ENCODE data around the gene IL13RA2.
A peak's percentile ranks its signal among the peaks of the same experiment; 100 is the strongest.

IL13RA2 gene

GRCh38 chrX:115023139-115023538 is 5.7 kb upstream of the IL13RA2 start:
- WGBS: 0% methylated on average over 1 of the region's 2 CpGs
- H2BK12ac ChIP-seq (ENCODE audit: low read length in 2 of 2): no peak overlapping the region
- H3K79me1 ChIP-seq (replicated peaks; ENCODE audit: low read length, poor library complexity, severe bottlenecking): no peaks in the 10 kb centered on the region
- H3K4me2 ChIP-seq (ENCODE audit: low read length, poor library complexity, severe bottlenecking): no peak overlapping the region
- no peak overlapping the region for H2AK5ac ChIP-seq (ENCODE audit: low read length, severe bottlenecking)
- no peak overlapping the region for H3K14ac ChIP-seq (ENCODE audit: low read length in 2 of 2)
- no peaks in the 10 kb centered on the region for H3K4me1 ChIP-seq (ENCODE audit: control insufficient read depth, insufficient read depth, low read depth, low read length)
- H3K4ac ChIP-seq (ENCODE audit: low read depth in 1 of 2, low read length in 2 of 2): no peak overlapping the region
- H3K23ac ChIP-seq (ENCODE audit: low read length in 2 of 2): no peak overlapping the region
- DNase-seq: peak; percentile 69
- H3K27ac ChIP-seq (ENCODE audit: low read length, poor library complexity, severe bottlenecking): peak overlapping the region; percentile 54
- H3K36me3 ChIP-seq (ENCODE audit: control insufficient read depth in 1 of 2, insufficient read depth in 2 of 2, low read depth in 1 of 2, low read length in 2 of 2): no peaks in the 10 kb centered on the region
- no peak overlapping the region for H2BK15ac ChIP-seq (ENCODE audit: low read depth, poor library complexity, severe bottlenecking)
- no peak overlapping the region for H4K8ac ChIP-seq (ENCODE audit: low read length)
- H3K27me3 ChIP-seq (ENCODE audit: control insufficient read depth in 1 of 2, insufficient read depth in 1 of 2, low read length in 2 of 2): no peaks in the 10 kb centered on the region
- H4K91ac ChIP-seq (ENCODE audit: low read length): no peak overlapping the region
- peak overlapping the region; percentile 50 for H3K9ac ChIP-seq (ENCODE audit: low read length)
- no peak overlapping the region for H3K4me3 ChIP-seq (ENCODE audit: insufficient read depth in 1 of 2, low read depth in 1 of 2, low read length in 2 of 2)
- H3K18ac ChIP-seq (ENCODE audit: low read depth in 1 of 2, low read length in 2 of 2): no peak overlapping the region
- H2BK120ac ChIP-seq (ENCODE audit: low read depth, low read length): no peak overlapping the region
- H2AFZ ChIP-seq (ENCODE audit: low read depth, low read length): no peak overlapping the region
- no peak overlapping the region for H2BK5ac ChIP-seq (ENCODE audit: low read depth, low read length, poor library complexity, severe bottlenecking)
- H3K9me3 ChIP-seq (ENCODE audit: control insufficient read depth, low read length): no peaks in the 10 kb centered on the region

GRCh38 chrX:115021121-115021520 is 3.7 kb upstream of the IL13RA2 start:
- H3K27ac ChIP-seq (ENCODE audit: low read length, poor library complexity, severe bottlenecking): no peak overlapping the region
- no peak overlapping the region for H2BK5ac ChIP-seq (ENCODE audit: low read depth, low read length, poor library complexity, severe bottlenecking)
- no peak overlapping the region for H2BK15ac ChIP-seq (ENCODE audit: low read depth, poor library complexity, severe bottlenecking)
- no peak overlapping the region for H3K18ac ChIP-seq (ENCODE audit: low read depth in 1 of 2, low read length in 2 of 2)
- WGBS: 95% methylated on average over 4 of the region's 5 CpGs
- no peaks in the 10 kb centered on the region for H3K9me3 ChIP-seq (ENCODE audit: control insufficient read depth, low read length)
- no peak overlapping the region for H2BK120ac ChIP-seq (ENCODE audit: low read depth, low read length)
- H4K91ac ChIP-seq (ENCODE audit: low read length): no peak overlapping the region
- peak overlapping the region; percentile 84 for H3K9ac ChIP-seq (ENCODE audit: low read length)
- no peaks in the 10 kb centered on the region for H3K4me1 ChIP-seq (ENCODE audit: control insufficient read depth, insufficient read depth, low read depth, low read length)
- H2BK12ac ChIP-seq (ENCODE audit: low read length in 2 of 2): no peak overlapping the region
- H3K4ac ChIP-seq (ENCODE audit: low read depth in 1 of 2, low read length in 2 of 2): no peak overlapping the region
- no peak overlapping the region for H2AFZ ChIP-seq (ENCODE audit: low read depth, low read length)
- no peaks in the 10 kb centered on the region for H3K27me3 ChIP-seq (ENCODE audit: control insufficient read depth in 1 of 2, insufficient read depth in 1 of 2, low read length in 2 of 2)
- H3K79me1 ChIP-seq (replicated peaks; ENCODE audit: low read length, poor library complexity, severe bottlenecking): no peaks in the 10 kb centered on the region
- H2AK5ac ChIP-seq (ENCODE audit: low read length, severe bottlenecking): no peak overlapping the region
- no peak for DNase-seq
- no peak overlapping the region for H4K8ac ChIP-seq (ENCODE audit: low read length)
- peaks cover 0 to 8% of the 10 kb centered on the region in 2 experiments for H3K36me3 ChIP-seq (ENCODE audit: control insufficient read depth in 1 of 2, insufficient read depth in 2 of 2, low read depth in 1 of 2, low read length in 2 of 2)
- H3K4me3 ChIP-seq (ENCODE audit: insufficient read depth in 1 of 2, low read depth in 1 of 2, low read length in 2 of 2): no peak overlapping the region
- no peak overlapping the region for H3K14ac ChIP-seq (ENCODE audit: low read length in 2 of 2)
- H3K4me2 ChIP-seq (ENCODE audit: low read length, poor library complexity, severe bottlenecking): no peak overlapping the region
- H3K23ac ChIP-seq (ENCODE audit: low read length in 2 of 2): no peak overlapping the region

GRCh38 chrX:115018944-115019343 is 1.5 kb upstream of the IL13RA2 start:
- WGBS: 57% methylated on average over 2 of the region's 2 CpGs

GRCh38 chrX:115018040-115018647 is 728 bp upstream of the IL13RA2 start:
- Histone ChIP-seq H4K91ac (ENCODE audit: low read length) (no peak overlapping the region), H3K23ac (ENCODE audit: low read length in 2 of 2) (no peak overlapping the region)

More at GRCh38 chrX:115018944-115019343, 1.5 kb upstream of the IL13RA2 start:
- no peak overlapping the region for H3K23ac ChIP-seq (ENCODE audit: low read length in 2 of 2)
- peak overlapping the region; percentile 84 for H3K9ac ChIP-seq (ENCODE audit: low read length)
- H2BK5ac ChIP-seq (ENCODE audit: low read depth, low read length, poor library complexity, severe bottlenecking): no peak overlapping the region
- DNase-seq: no peak
- H3K14ac ChIP-seq (ENCODE audit: low read length in 2 of 2): no peak overlapping the region
- no peaks in the 10 kb centered on the region for H3K9me3 ChIP-seq (ENCODE audit: control insufficient read depth, low read length)
- no peaks in the 10 kb centered on the region for H3K27me3 ChIP-seq (ENCODE audit: control insufficient read depth in 1 of 2, insufficient read depth in 1 of 2, low read length in 2 of 2)
- H4K8ac ChIP-seq (ENCODE audit: low read length): no peak overlapping the region
- H2BK120ac ChIP-seq (ENCODE audit: low read depth, low read length): no peak overlapping the region
- H4K91ac ChIP-seq (ENCODE audit: low read length): no peak overlapping the region
- peaks cover 0 to 28% of the 10 kb centered on the region in 2 experiments for H3K36me3 ChIP-seq (ENCODE audit: control insufficient read depth in 1 of 2, insufficient read depth in 2 of 2, low read depth in 1 of 2, low read length in 2 of 2)
- no peak overlapping the region for H3K27ac ChIP-seq (ENCODE audit: low read length, poor library complexity, severe bottlenecking)
- H2AFZ ChIP-seq (ENCODE audit: low read depth, low read length): no peak overlapping the region
- H2AK5ac ChIP-seq (ENCODE audit: low read length, severe bottlenecking): no peak overlapping the region
- H3K79me1 ChIP-seq (replicated peaks; ENCODE audit: low read length, poor library complexity, severe bottlenecking): no peaks in the 10 kb centered on the region
- H3K4me2 ChIP-seq (ENCODE audit: low read length, poor library complexity, severe bottlenecking): no peak overlapping the region
- no peak overlapping the region for H2BK12ac ChIP-seq (ENCODE audit: low read length in 2 of 2)
- H3K4me1 ChIP-seq (ENCODE audit: control insufficient read depth, insufficient read depth, low read depth, low read length): no peaks in the 10 kb centered on the region
- no peak overlapping the region for H3K4me3 ChIP-seq (ENCODE audit: insufficient read depth in 1 of 2, low read depth in 1 of 2, low read length in 2 of 2)
- H2BK15ac ChIP-seq (ENCODE audit: low read depth, poor library complexity, severe bottlenecking): no peak overlapping the region
- no peak overlapping the region for H3K18ac ChIP-seq (ENCODE audit: low read depth in 1 of 2, low read length in 2 of 2)
- no peak overlapping the region for H3K4ac ChIP-seq (ENCODE audit: low read depth in 1 of 2, low read length in 2 of 2)

More at GRCh38 chrX:115018040-115018647, 728 bp upstream of the IL13RA2 start:
- H3K9me3 ChIP-seq (ENCODE audit: control insufficient read depth, low read length): no peaks in the 10 kb centered on the region
- H3K27ac ChIP-seq (ENCODE audit: low read length, poor library complexity, severe bottlenecking): no peak overlapping the region
- H3K9ac ChIP-seq (ENCODE audit: low read length): peak overlapping the region; percentile 84
- no peak overlapping the region for H3K4me2 ChIP-seq (ENCODE audit: low read length, poor library complexity, severe bottlenecking)
- no peaks in the 10 kb centered on the region for H3K27me3 ChIP-seq (ENCODE audit: control insufficient read depth in 1 of 2, insufficient read depth in 1 of 2, low read length in 2 of 2)
- H3K79me1 ChIP-seq (replicated peaks; ENCODE audit: low read length, poor library complexity, severe bottlenecking): no peaks in the 10 kb centered on the region
- no peak overlapping the region for H3K14ac ChIP-seq (ENCODE audit: low read length in 2 of 2)
- no peaks in the 10 kb centered on the region for H3K4me1 ChIP-seq (ENCODE audit: control insufficient read depth, insufficient read depth, low read depth, low read length)
- H2BK15ac ChIP-seq (ENCODE audit: low read depth, poor library complexity, severe bottlenecking): no peak overlapping the region
- WGBS: 58% methylated on average over 4 of the region's 6 CpGs
- no peak overlapping the region for H2BK12ac ChIP-seq (ENCODE audit: low read length in 2 of 2)
- no peak overlapping the region for H2BK5ac ChIP-seq (ENCODE audit: low read depth, low read length, poor library complexity, severe bottlenecking)
- H2AK5ac ChIP-seq (ENCODE audit: low read length, severe bottlenecking): no peak overlapping the region
- H3K4me3 ChIP-seq (ENCODE audit: insufficient read depth in 1 of 2, low read depth in 1 of 2, low read length in 2 of 2): no peak overlapping the region
- peaks cover 0 to 30% of the 10 kb centered on the region in 2 experiments for H3K36me3 ChIP-seq (ENCODE audit: control insufficient read depth in 1 of 2, insufficient read depth in 2 of 2, low read depth in 1 of 2, low read length in 2 of 2)
- no peak overlapping the region for H4K8ac ChIP-seq (ENCODE audit: low read length)
- no peak for DNase-seq
- no peak overlapping the region for H3K4ac ChIP-seq (ENCODE audit: low read depth in 1 of 2, low read length in 2 of 2)
- no peak overlapping the region for H2AFZ ChIP-seq (ENCODE audit: low read depth, low read length)
- no peak overlapping the region for H3K18ac ChIP-seq (ENCODE audit: low read depth in 1 of 2, low read length in 2 of 2)
- no peak overlapping the region for H2BK120ac ChIP-seq (ENCODE audit: low read depth, low read length)

All from mesenchymal stem cell (in vitro differentiated cells and primary cell).